Gastrocnemius medialis (tissue), 4 donors: ENCODE results near the gene ERF.

Experiments
- CTCF ChIP-seq, 5 experiments: fragments of 450-650 bp in 3 of 5; fragments of 200-600 bp in 2 of 5; sonication (generic) in 2 of 5; IDR thresholded peaks in 4 of 5; conservative IDR thresholded peaks in 1 of 5; 1 replicate in 4 of 5; 2 replicates in 1 of 5; pipeline ENCODE4 v1.5.1; 2016 to 2019; ENCODE audit warnings: antibody characterized with exemption in 5 of 5, mild to moderate bottlenecking in 3 of 5, moderate library complexity in 3 of 5
- POLR2A ChIP-seq, 2 donors: fragments of 450-650 bp; IDR thresholded peaks; one replicate each; pipeline ENCODE4 v1.6.1; 2017; ENCODE audit warnings: antibody characterized with exemption in 2 of 2, mild to moderate bottlenecking in 2 of 2, moderate library complexity in 2 of 2

- peak; percentile 64 to 74 (median 68) for TF ChIP-seq CTCF (IDR thresholded peaks at IDR 0.05 in 4 of 5, conservative IDR thresholded peaks at IDR 0.05 in 1 of 5)
- no peak for TF ChIP-seq POLR2A (IDR thresholded peaks at IDR 0.05)
These were observed 8.6 kb downstream of the ERF start for GRCh38 chr19:42246143-42246921.
